ENCODE results near the gene ENPP3. TPM values are rescaled to one million over a fixed set of nuclear protein-coding genes. Genes with fewer than 3 reads are reported as not detected.
A peak's percentile ranks its signal among the peaks of the same experiment; 100 is the strongest.

ENPP3 gene
- total and polyA plus RNA-seq, 9 of the 15 experiments (the other 6 are each of a cell fraction or from before 2014, with no cell fraction given) = 14.0 to 32.8 (median 21.6) TPM

DNA sequence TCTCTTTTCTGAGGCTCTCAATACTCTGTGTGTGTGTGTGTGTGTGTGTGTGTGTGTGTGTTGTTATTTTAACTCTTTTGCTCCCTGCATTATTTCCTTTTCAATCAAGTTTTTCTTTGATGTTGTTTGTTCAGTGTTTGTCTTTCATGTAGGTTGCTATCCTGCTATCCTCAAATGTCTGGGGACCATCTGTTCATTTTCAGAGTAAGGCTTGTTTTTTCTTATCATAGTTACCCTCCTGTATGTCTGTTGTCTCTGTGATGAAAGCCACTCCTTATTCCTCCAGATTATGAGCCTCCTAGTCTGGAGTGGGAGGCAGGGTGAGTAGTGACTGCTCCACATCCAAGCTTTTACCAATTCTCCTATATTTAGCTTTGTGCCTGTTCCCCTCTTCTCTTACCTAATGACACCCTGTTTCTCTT, 9.2 kb downstream of the ENPP3 start (continued):
- TF ChIP-seq, protein P1, sequence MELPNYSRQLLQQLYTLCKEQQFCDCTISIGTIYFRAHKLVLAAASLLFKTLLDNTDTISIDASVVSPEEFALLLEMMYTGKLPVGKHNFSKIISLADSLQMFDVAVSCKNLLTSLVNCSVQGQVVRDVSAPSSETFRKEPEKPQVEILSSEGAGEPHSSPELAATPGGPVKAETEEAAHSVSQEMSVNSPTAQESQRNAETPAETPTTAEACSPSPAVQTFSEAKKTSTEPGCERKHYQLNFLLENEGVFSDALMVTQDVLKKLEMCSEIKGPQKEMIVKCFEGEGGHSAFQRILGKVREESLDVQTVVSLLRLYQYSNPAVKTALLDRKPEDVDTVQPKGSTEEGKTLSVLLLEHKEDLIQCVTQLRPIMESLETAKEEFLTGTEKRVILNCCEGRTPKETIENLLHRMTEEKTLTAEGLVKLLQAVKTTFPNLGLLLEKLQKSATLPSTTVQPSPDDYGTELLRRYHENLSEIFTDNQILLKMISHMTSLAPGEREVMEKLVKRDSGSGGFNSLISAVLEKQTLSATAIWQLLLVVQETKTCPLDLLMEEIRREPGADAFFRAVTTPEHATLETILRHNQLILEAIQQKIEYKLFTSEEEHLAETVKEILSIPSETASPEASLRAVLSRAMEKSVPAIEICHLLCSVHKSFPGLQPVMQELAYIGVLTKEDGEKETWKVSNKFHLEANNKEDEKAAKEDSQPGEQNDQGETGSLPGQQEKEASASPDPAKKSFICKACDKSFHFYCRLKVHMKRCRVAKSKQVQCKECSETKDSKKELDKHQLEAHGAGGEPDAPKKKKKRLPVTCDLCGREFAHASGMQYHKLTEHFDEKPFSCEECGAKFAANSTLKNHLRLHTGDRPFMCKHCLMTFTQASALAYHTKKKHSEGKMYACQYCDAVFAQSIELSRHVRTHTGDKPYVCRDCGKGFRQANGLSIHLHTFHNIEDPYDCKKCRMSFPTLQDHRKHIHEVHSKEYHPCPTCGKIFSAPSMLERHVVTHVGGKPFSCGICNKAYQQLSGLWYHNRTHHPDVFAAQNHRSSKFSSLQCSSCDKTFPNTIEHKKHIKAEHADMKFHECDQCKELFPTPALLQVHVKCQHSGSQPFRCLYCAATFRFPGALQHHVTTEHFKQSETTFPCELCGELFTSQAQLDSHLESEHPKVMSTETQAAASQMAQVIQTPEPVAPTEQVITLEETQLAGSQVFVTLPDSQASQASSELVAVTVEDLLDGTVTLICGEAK (IDR thresholded peaks at IDR 0.05) = peak; percentile 68
- TF ChIP-seq, protein P1 (CRISPR knock-in tag; IDR thresholded peaks at IDR 0.05) = no peak
- TF ChIP-seq ZNF311 (CRISPR knock-in tag; IDR thresholded peaks at IDR 0.05) (no peak), RNF2 (IDR thresholded peaks at IDR 0.05) (peak; percentile 72; the same call in 1 of the 2 replicates), RFX1 (IDR thresholded peaks at IDR 0.05) (peak; percentile 29), TAF9B (IDR thresholded peaks at IDR 0.05; ENCODE audit: partially characterized antibody) (peak; percentile 30), SMC3 (conservative IDR thresholded peaks at IDR 0.05; ENCODE audit: insufficient read depth, low read depth, low read length) (no peak), ARID1B (IDR thresholded peaks at IDR 0.05) (peak; percentile 96), HDAC2 (IDR thresholded peaks at IDR 0.05) (peak; percentile 62; the same call in 1 of the 2 replicates)
- TF ChIP-seq, protein P2, sequence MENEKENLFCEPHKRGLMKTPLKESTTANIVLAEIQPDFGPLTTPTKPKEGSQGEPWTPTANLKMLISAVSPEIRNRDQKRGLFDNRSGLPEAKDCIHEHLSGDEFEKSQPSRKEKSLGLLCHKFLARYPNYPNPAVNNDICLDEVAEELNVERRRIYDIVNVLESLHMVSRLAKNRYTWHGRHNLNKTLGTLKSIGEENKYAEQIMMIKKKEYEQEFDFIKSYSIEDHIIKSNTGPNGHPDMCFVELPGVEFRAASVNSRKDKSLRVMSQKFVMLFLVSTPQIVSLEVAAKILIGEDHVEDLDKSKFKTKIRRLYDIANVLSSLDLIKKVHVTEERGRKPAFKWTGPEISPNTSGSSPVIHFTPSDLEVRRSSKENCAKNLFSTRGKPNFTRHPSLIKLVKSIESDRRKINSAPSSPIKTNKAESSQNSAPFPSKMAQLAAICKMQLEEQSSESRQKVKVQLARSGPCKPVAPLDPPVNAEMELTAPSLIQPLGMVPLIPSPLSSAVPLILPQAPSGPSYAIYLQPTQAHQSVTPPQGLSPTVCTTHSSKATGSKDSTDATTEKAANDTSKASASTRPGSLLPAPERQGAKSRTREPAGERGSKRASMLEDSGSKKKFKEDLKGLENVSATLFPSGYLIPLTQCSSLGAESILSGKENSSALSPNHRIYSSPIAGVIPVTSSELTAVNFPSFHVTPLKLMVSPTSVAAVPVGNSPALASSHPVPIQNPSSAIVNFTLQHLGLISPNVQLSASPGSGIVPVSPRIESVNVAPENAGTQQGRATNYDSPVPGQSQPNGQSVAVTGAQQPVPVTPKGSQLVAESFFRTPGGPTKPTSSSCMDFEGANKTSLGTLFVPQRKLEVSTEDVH (IDR thresholded peaks at IDR 0.05; ENCODE audit: low read depth, partially characterized antibody) = peak; percentile 39
- TF ChIP-seq, protein P3, sequence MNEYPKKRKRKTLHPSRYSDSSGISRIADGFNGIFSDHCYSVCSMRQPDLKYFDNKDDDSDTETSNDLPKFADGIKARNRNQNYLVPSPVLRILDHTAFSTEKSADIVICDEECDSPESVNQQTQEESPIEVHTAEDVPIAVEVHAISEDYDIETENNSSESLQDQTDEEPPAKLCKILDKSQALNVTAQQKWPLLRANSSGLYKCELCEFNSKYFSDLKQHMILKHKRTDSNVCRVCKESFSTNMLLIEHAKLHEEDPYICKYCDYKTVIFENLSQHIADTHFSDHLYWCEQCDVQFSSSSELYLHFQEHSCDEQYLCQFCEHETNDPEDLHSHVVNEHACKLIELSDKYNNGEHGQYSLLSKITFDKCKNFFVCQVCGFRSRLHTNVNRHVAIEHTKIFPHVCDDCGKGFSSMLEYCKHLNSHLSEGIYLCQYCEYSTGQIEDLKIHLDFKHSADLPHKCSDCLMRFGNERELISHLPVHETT (CRISPR knock-in tag; conservative IDR thresholded peaks at IDR 0.05 in 1 of 2, IDR thresholded peaks at IDR 0.05 in 1 of 2) = peak in 1 of 2 experiments; percentile 73; a peak in 2 of 4 replicates
- TF ChIP-seq, protein P4, sequence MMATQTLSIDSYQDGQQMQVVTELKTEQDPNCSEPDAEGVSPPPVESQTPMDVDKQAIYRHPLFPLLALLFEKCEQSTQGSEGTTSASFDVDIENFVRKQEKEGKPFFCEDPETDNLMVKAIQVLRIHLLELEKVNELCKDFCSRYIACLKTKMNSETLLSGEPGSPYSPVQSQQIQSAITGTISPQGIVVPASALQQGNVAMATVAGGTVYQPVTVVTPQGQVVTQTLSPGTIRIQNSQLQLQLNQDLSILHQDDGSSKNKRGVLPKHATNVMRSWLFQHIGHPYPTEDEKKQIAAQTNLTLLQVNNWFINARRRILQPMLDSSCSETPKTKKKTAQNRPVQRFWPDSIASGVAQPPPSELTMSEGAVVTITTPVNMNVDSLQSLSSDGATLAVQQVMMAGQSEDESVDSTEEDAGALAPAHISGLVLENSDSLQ (IDR thresholded peaks at IDR 0.05) = peak; percentile 58; the same call in 1 of the 2 replicates
